Sigmoid colon (tissue), 4 donors: Measurements from ENCODE around the gene SCMH1.

Experiments used
- POLR2AphosphoS5 ChIP-seq, 4 donors: sonication (generic); formaldehyde crosslinking; IDR thresholded peaks; one replicate each; pipeline ENCODE4 v1.6.1; 2017; ENCODE audit warnings: antibody characterized with exemption in 4 of 4
- TF ChIP-seq, protein P1 (sequence below), 4 experiments: fragments of 450-650 bp in 3 of 4; fragments of 200-600 bp in 1 of 4; IDR thresholded peaks; one replicate each; pipeline ENCODE4 v1.5.1; 2016 to 2019; ENCODE audit warnings: antibody characterized with exemption in 4 of 4, mild to moderate bottlenecking in 3 of 4, moderate library complexity in 2 of 4

DNA sequence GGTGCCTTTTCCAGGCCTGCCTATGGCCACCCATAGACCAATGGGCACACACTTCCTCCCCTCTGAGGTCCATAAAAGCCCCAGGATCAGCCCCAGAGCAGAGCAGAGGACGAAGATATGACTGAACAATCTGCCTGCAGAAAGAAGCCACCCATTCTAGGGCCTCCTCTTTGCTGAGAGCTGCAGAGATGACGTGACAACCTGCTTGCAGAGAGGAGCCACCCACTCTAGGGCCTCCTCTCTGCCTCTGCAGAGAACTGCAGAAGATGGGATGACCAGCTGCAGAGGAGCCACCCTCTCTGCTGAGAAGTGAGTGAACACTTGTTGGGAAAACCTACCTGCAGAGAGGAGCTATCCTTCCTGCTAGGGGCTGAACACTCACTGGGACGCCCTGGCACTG, 79.7 kb downstream of the SCMH1 start:
- TF ChIP-seq, protein P1, sequence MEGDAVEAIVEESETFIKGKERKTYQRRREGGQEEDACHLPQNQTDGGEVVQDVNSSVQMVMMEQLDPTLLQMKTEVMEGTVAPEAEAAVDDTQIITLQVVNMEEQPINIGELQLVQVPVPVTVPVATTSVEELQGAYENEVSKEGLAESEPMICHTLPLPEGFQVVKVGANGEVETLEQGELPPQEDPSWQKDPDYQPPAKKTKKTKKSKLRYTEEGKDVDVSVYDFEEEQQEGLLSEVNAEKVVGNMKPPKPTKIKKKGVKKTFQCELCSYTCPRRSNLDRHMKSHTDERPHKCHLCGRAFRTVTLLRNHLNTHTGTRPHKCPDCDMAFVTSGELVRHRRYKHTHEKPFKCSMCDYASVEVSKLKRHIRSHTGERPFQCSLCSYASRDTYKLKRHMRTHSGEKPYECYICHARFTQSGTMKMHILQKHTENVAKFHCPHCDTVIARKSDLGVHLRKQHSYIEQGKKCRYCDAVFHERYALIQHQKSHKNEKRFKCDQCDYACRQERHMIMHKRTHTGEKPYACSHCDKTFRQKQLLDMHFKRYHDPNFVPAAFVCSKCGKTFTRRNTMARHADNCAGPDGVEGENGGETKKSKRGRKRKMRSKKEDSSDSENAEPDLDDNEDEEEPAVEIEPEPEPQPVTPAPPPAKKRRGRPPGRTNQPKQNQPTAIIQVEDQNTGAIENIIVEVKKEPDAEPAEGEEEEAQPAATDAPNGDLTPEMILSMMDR (IDR thresholded peaks at IDR 0.05) = no peak
- no peak for TF ChIP-seq POLR2AphosphoS5 (IDR thresholded peaks at IDR 0.05)
